ENCODE data around the gene OSBP2.
A peak's percentile ranks its signal among the peaks of the same experiment; 100 is the strongest.
"Not testable (repeated sequence)": the region's sequence is repeated elsewhere in the genome, so short reads cannot be mapped to it uniquely, and the experiment has no call there.

OSBP2 gene

GRCh38 chr22:30694640-30695350 lies at the start of gene OSBP2:
OSBP2 (plus strand) TSS chr22:30694874; CDS start chr22:30694910, 36 bp downstream.
- DNase-seq: no peak

- DNase-seq: no peak
These were observed 48.0 kb upstream of the OSBP2 start for GRCh38 chr22:30646518-30647160.

GRCh38 chr22:30647536-30647935 lies 47.1 kb upstream of the OSBP2 start:
- DNase-seq: no peak

GRCh38 chr22:30648825-30649224 lies 45.8 kb upstream of the OSBP2 start:
- DNase-seq: no peak

GRCh38 chr22:30649430-30650007 lies 45.2 kb upstream of the OSBP2 start:
- DNase-seq: peak; percentile 73

- no peak for DNase-seq
These were observed 44.1 kb upstream of the OSBP2 start for GRCh38 chr22:30650508-30651116.

GRCh38 chr22:30652852-30653251 lies 41.8 kb upstream of the OSBP2 start:
- no peak for DNase-seq

GRCh38 chr22:30654361-30654760 lies 40.3 kb upstream of the OSBP2 start:
- no peak for DNase-seq

GRCh38 chr22:30655532-30655931 lies 39.1 kb upstream of the OSBP2 start:
- DNase-seq: no peak

GRCh38 chr22:30662040-30662439 lies 32.6 kb upstream of the OSBP2 start:
- DNase-seq: no peak

- no peak for DNase-seq
These were observed 29.9 kb upstream of the OSBP2 start for GRCh38 chr22:30664798-30665197.

GRCh38 chr22:30665266-30665665 lies 29.4 kb upstream of the OSBP2 start:
- DNase-seq: no peak

GRCh38 chr22:30665786-30666185 lies 28.9 kb upstream of the OSBP2 start:
- DNase-seq: no peak

GRCh38 chr22:30667107-30667493 lies 27.6 kb upstream of the OSBP2 start:
- peak; percentile 17 for DNase-seq

GRCh38 chr22:30667494-30668385 lies 26.9 kb upstream of the OSBP2 start, which contains the start of gene DUSP18:
DUSP18 (minus strand) TSS chr22:30667875; CDS start chr22:30664003, 3,872 bp downstream.
- peak; percentile 87 for DNase-seq

GRCh38 chr22:30668386-30668710 lies 26.3 kb upstream of the OSBP2 start:
- DNase-seq: no peak

GRCh38 chr22:30671071-30671470 lies 23.6 kb upstream of the OSBP2 start:
- no peak for DNase-seq

GRCh38 chr22:30673136-30673535 lies 21.5 kb upstream of the OSBP2 start:
- no peak for DNase-seq

- no peak for DNase-seq
These were observed 20.2 kb upstream of the OSBP2 start for GRCh38 chr22:30674482-30674881.

- DNase-seq: no peak
These were observed 19.2 kb upstream of the OSBP2 start for GRCh38 chr22:30675436-30675835.

GRCh38 chr22:30676565-30676964 lies 18.1 kb upstream of the OSBP2 start:
- not testable (repeated sequence) for DNase-seq

- not testable (repeated sequence) for DNase-seq
These were observed 14.6 kb upstream of the OSBP2 start for GRCh38 chr22:30679895-30680690.

Data from HCEC 1CT (cell line).